Esophagus squamous epithelium (tissue), 5 donors: ENCODE results near the gene OLIG1. TPM values are rescaled to one million over a fixed set of nuclear protein-coding genes. Genes with fewer than 3 reads are reported as not detected.

Source experiments
- DNase-seq: peaks from one replicate; lab custom pipeline; 2025; lab: John Stamatoyannopoulos, UW
- H3K27ac ChIP-seq, 4 donors: fragments of 200-600 bp; sonication (generic); one replicate each; pipeline ENCODE4 v1.5.1; 2016 to 2019; ENCODE audit warnings: mild to moderate bottlenecking in 1 of 4
- H3K27me3 ChIP-seq, 4 donors: fragments of 200-600 bp; sonication (generic); 1 replicate in 3 of 4; 2 replicates in 1 of 4; pipeline versions ENCODE4 v1.5.1 to v1.6.0; 2017 to 2021; ENCODE audit warnings: antibody characterized with exemption in 1 of 4
- H3K36me3 ChIP-seq, 3 donors: fragments of 200-600 bp; sonication (generic); one replicate each; pipeline ENCODE4 v1.5.1; 2016 to 2019
- H3K4me1 ChIP-seq, 3 donors: fragments of 200-600 bp; sonication (generic); one replicate each; pipeline ENCODE4 v1.5.1; 2017 to 2019
- H3K4me3 ChIP-seq, 4 donors: fragments of 200-600 bp; sonication (generic); 1 replicate in 3 of 4; 2 replicates in 1 of 4; pipeline ENCODE4 v1.5.1; 2016 to 2019; ENCODE audit warnings: mild to moderate bottlenecking in 2 of 4, moderate library complexity in 1 of 4
- H3K9me3 ChIP-seq, 3 donors: fragments of 200-600 bp; sonication (generic); one replicate each; pipeline ENCODE4 v1.5.1; 2016 to 2019
- CTCF ChIP-seq, 6 experiments: fragments of 450-650 bp in 4 of 6; fragments of 200-600 bp in 2 of 6; sonication (generic) in 2 of 6; IDR thresholded peaks; one replicate each; pipeline ENCODE4 v1.5.1; 2016 to 2019; ENCODE audit warnings: antibody characterized with exemption in 6 of 6, mild to moderate bottlenecking in 4 of 6, moderate library complexity in 4 of 6
- POLR2A ChIP-seq, 4 donors: fragments of 450-650 bp; IDR thresholded peaks; one replicate each; pipeline ENCODE4 v1.6.1; 2017; ENCODE audit warnings: antibody characterized with exemption in 4 of 4, mild to moderate bottlenecking in 4 of 4, moderate library complexity in 3 of 4
- WGBS, 2 donors: methylation state at CpG; one replicate each; pipeline ENCODE4 v1.1.5; 2018; 5-methylcytosine and 5-hydroxymethylcytosine counted together
- intact Hi-C: fragments of 100-400 bp; cut with DNase I; formaldehyde crosslinking; loops from one replicate; pipeline ENCODE4 v1.15.0; 2022
- total RNA-seq, 4 donors: library from RNA; depleted of rRNA; stranded (reverse); fragments of >200 nt; gene quantifications; one replicate each; pipeline ENCODE4 v1.1.0, GENCODE V29; 2016
- donor health status: DM: yes; HTN: yes; CAD: no.

Gene OLIG1
- total RNA-seq, 4 donors from 2014 or later, result not detected

DNA sequence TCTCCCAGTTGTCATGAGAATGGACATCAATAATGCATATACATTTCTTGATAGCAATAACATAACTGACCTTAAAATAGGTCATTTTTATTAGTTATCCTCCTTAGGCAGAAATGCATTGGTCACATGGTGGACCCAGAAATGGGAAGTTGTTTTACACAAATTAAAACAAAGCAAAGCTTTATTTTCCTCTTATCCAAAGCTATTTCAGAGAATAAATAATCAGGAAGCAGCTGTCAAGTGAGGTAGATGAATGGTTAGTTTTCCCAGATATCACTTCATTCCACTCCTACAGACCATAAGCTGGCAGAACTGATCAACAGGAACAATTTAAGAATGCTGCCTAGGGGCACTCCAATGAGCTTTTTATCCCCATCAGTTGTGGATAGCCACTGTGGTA lies 16.0 kb upstream of the OLIG1 start:
- intact Hi-C loops, result no loop called here
- H3K9me3 ChIP-seq, result no peaks in the 10 kb centered on the region
- DNase-seq, result no peak
- peaks cover 0 to 8% (median 0%) of the 10 kb centered on the region in 3 donors for H3K4me1 ChIP-seq
- no peak for TF ChIP-seq POLR2A (IDR thresholded peaks at IDR 0.05)
- H3K27me3 ChIP-seq, result peaks cover 0 to 61% (median 0%) of the 10 kb centered on the region in 4 donors
- H3K36me3 ChIP-seq, result no peaks in the 10 kb centered on the region
- H3K4me3 ChIP-seq, result no peak overlapping the region
- no peak overlapping the region for H3K27ac ChIP-seq

GRCh38 chr21:33055991-33056390 lies 13.9 kb upstream of the OLIG1 start:
- intact Hi-C loops, result no loop called here
- Histone ChIP-seq H3K27me3 (peaks cover 0 to 62% (median 0%) of the 10 kb centered on the region in 4 donors), H3K4me3 (no peak overlapping the region), H3K9me3 (no peaks in the 10 kb centered on the region), H3K36me3 (no peaks in the 10 kb centered on the region), H3K27ac (no peak overlapping the region), H3K4me1 (peaks cover 0 to 9% (median 0%) of the 10 kb centered on the region in 3 donors)
- no peak for TF ChIP-seq CTCF (IDR thresholded peaks at IDR 0.05)
- TF ChIP-seq POLR2A (IDR thresholded peaks at IDR 0.05), result no peak
- WGBS, 2 donors, result 37 to 41% methylated on average over 3 of the region's 5 CpGs
- DNase-seq, result no peak

DNA sequence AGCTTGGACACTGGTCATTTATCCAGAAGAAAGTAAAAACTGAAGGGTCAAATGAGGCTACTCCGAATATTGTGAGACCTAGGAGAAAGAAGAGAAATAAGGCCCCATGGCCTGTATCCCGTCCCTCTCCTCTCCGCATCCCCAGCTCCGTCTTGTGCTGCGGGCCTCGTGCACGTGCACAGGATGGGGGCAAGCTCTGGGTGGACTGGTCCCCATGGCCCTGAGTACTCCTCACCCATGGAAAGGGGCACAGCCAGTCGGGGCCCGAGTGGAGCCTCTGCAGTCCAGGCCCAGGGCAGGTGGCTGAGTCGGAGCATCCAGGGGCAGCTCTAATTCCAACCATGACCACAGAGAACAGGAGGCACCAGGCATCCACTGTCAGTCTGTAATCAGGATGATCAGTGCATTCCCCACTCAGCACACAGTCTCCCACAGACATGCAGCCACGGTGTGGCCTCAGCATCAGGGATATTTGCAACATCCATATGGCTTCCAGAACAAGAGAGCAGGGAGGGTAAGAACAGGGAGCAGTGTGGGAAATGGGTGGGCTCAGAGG lies 12.5 kb upstream of the OLIG1 start:
- 86 to 92% methylated on average over 8 to 9 of the region's 11 CpGs for WGBS, 2 donors
- Histone ChIP-seq H3K4me1 (peaks cover 0 to 9% (median 0%) of the 10 kb centered on the region in 3 donors), H3K27me3 (peaks cover 0 to 70% (median 0%) of the 10 kb centered on the region in 4 donors), H3K36me3 (no peaks in the 10 kb centered on the region), H3K9me3 (no peaks in the 10 kb centered on the region), H3K27ac (no peak overlapping the region), H3K4me3 (no peak overlapping the region)
- no peak for TF ChIP-seq POLR2A (IDR thresholded peaks at IDR 0.05)
- no peak for TF ChIP-seq CTCF (IDR thresholded peaks at IDR 0.05)
- DNase-seq, result no peak
- intact Hi-C loops, result no loop called here

GRCh38 chr21:33058527-33058926 lies 11.4 kb upstream of the OLIG1 start:
- Histone ChIP-seq H3K27me3 (peaks cover 0 to 70% (median 0%) of the 10 kb centered on the region in 4 donors), H3K4me3 (no peak overlapping the region), H3K9me3 (no peaks in the 10 kb centered on the region), H3K36me3 (no peaks in the 10 kb centered on the region), H3K4me1 (peaks cover 0 to 9% (median 0%) of the 10 kb centered on the region in 3 donors), H3K27ac (no peak overlapping the region)
- TF ChIP-seq CTCF (IDR thresholded peaks at IDR 0.05) (no peak), POLR2A (IDR thresholded peaks at IDR 0.05) (no peak)
- intact Hi-C loops, result no loop called here
- WGBS, 2 donors, result 51 to 57% methylated on average over 4 to 6 of the region's 6 CpGs
- DNase-seq, result no peak

DNA sequence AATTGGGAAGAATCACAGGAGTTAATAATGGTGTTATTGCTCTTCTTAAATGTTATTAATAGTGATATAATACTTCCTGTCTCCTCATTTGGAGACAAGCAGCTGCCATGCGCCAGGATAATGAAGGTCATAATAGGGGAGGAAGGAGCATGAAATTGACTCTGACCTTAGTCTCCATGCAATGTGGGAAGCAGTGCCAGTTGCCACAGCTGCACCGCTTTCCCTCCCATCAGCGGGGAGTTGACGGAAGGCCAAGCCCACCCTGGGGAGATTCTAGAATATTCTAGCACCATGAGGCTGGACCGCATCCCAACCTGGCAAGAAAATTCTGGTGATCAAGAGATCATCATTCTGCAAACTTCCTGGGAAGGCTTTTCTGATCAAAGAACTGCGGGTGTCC lies 11.0 kb upstream of the OLIG1 start:
- WGBS, 2 donors, result 67 to 69% methylated on average over 4 of the region's 6 CpGs
- no peak overlapping the region for H3K4me3 ChIP-seq
- no peaks in the 10 kb centered on the region for H3K36me3 ChIP-seq
- no peak overlapping the region for H3K27ac ChIP-seq
- no peak for DNase-seq
- H3K27me3 ChIP-seq, result peaks cover 0 to 70% (median 0%) of the 10 kb centered on the region in 4 donors
- no peak for TF ChIP-seq POLR2A (IDR thresholded peaks at IDR 0.05)
- TF ChIP-seq CTCF (IDR thresholded peaks at IDR 0.05), result no peak
- no peaks in the 10 kb centered on the region for H3K9me3 ChIP-seq
- peaks cover 0 to 9% (median 0%) of the 10 kb centered on the region in 3 donors for H3K4me1 ChIP-seq
- intact Hi-C loops, result no loop called here
